NCI-H2107 (cell line): ENCODE data around the gene SLCO2A1.

Source experiments
- DNase-seq: peaks from one replicate; lab custom pipeline; 2025; lab: John Stamatoyannopoulos, UW

Gene SLCO2A1

DNA sequence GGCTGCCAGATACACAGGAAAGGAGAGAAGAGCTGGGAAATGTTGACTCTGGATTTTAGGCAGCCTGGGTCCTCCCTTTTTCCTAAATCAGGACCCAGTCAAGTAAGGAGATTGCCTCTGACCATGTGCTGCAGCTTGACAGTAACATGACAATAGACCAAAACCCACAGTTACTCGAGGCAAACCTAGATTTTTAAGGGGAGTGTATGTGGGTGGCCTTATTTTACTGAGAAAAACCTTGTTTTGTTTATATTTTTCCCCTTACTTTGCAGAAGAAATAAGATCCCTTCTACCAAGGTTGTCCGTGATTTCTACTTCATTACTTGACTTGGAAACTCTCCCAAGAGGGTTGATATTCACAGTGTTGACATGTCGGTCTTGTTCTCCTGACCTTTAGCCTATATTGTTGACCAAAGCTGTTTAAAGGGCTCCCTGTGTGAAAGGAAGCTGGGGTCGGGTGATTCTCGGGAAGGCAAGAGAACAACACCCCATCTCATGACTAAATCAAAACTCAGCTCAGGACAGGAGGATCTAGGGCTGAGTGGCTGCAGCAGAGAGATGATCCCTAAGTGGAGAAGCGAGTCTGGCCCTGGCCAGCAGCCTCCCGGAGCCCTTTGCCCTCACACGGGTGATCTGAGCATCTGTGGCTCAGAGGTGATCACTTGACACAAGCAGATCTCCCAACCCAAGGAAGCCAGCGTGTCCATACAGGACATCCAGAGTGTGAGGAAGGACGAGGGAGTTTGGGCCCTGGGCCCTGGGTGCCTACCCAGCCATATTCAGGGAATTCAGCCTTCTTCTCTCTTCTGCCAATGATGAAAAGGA is 31.0 kb upstream of the SLCO2A1 start:
- DNase-seq = no peak

DNA sequence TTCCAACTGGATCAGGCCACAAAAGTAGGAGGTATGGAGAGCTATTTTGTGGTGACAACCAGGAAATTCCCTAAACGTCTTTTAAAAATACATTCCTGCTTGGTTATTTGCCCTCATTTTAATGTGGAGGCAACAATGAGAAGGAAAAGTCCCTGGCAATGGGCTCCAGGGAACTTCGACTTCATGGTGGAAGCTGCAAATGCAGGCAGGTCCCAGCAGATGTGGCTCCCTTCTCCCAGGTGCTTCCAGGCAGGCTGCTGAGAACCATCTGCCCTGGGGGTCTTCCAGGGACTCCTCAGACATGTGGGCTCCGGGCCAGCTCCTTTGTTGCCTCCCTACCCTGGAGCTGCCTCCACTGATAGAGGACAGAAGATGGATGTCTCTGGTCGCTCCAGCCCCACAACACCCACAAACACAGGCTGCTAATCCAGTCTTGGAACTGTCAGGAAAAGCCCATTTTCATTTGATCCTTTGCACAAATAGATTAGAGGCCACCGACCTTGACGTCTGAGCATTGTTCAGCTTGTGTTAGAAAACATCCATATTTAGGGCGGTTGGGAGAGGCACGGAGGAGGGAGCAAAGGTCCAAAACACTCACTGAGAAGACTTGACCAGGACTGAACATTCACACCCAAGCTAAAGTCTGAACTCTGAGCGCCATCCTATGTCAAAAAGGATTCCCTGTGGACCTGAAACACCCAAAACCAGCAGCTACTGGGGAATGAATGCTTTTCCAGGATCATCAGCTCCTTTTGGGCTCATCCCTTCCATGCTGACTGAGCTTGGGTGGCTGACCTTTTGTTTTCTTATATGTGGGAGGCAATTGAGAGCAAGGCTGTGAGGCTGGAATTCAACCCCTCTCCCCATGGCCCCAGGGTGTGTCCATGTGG is 30.2 kb upstream of the SLCO2A1 start:
- no peak for DNase-seq

DNA sequence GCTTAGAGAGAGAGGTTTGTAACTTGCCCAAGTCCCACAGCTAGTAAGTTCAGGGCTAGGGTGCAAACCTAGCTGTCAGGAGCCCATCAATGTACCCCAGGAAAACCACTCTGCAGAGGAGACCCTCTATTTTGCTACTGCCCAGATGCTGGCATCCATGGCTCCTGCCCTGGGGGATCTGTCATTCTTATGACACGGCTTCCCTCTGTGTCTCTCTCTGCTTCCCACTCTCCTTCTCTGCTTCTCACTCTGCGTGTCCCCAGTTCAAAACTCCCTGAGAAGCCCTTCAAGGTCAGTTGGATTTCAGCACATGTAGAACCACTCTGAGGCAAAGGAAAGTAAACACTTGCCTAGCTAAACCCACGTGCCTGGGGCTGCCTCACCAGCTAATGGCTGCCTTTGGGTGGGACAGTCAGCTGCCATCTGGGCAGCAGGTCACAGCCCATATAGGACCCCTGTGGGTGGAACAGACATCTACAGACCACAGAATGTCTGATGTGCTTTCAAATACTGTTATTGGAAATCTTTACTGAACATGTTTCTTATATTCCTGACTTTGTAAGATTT is 29.4 kb upstream of the SLCO2A1 start:
- no peak for DNase-seq

DNA sequence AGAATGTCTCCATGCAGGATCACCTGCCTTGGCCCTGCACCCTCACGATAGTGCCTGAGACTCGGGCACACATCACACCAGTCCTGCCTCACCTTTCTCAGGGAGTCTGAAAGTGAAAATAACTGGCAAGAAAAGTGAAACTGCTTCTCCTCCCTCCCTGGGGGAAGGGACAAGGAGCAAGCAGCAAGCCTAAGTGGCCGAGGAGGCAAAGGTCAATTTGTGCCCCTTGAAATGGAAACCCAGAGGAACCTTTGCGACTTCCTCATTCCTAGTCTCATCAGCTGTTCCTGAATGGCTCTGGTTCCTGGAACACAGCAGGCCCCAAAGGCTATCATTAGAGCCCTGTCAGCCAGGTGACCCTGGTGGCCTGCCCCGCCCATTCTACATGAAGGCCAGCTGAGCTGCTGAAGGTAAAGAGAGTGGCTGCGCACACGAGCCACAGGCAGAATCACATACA is 28.0 kb upstream of the SLCO2A1 start:
- DNase-seq = no peak

DNA sequence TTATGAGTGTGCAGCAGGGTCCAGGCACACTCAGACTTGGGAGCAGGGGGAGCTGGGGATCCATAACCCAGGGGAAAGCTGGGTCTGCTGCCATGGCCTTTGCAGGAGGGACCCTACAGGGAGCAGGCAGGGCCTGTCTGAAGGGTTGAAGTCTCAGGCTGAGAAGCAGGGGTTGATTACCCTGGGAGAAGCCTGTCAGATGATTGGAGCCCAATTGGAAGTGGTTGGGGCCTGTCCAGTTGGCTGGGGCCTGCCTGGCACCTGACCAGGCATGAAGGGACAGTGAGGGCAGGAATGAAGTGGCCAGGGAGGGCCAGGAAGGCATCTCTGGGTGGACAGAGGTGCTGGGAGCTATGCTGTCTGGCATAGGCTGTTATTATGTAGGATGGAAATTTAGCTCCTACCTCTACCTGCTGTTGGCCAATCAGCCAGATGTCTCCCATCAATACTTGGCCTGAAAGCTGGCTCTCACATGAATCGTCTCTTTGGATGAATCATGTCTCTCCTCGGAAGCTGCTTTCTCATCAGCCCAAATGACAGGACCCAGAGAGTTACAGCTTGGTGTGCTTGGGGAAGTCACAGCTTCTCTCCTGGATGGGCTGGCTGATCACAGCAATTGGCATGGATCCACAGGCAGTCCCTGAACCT is 27.4 kb upstream of the SLCO2A1 start:
- no peak for DNase-seq

DNA sequence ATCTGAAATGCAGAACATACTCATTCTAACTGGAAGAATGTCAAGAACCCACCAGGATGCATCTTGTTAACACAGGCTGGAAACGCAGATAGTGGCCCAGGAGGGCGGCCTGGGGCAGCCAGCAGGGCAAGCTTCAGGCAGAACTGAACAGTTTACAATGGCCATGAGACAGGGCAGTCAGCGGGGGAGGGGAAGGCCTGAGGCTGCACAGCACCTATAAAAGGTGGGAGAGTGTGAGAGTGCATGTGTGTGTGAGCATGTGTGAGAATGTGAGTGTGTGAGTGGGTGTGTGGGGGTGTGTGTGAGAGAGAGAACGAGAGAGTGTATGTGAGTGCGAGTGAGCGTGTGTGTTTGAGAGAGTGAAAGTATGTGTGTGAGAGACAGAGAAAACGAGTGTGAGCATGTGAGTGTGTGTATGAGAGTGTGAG is 26.8 kb upstream of the SLCO2A1 start:
- no peak for DNase-seq

DNA sequence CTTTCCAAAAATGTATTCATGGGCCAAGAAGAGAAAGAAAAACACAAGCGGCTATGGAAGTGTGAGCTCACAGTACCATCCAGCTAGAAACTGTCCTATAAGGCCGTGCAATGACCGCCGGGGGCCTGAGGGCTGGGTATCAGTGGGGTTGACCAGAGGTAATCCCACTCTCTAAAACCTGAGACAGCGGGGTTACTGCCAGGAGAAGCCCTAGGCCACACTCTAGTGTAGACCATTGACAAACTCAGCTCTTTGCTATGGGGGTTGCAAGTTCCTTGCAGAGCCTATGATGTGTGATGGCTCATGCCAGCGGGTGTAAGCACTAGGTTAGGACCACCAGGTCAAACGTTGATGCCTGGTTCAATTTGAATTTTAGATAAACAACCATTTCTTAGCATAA is 25.9 kb upstream of the SLCO2A1 start:
- no peak for DNase-seq

DNA sequence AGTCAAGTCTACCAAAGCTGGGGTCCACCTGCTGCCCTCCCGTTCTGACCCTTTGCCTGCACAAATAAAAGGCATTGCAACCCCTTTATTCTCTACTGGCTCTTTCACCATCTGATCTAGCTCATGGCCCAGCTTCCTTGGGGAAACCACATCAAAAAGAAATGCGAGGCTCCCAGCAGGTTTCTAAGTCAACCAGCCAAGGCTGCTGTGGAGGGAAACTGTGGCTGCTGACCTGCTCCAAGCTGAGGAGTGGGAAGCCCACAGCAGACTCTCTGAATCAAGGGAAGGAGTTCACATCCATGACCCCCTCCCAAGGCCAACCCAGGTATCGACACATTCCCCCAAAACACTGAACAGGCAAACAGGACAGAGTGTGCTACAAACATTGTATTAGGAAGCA is 25.2 kb upstream of the SLCO2A1 start:
- DNase-seq = no peak

DNA sequence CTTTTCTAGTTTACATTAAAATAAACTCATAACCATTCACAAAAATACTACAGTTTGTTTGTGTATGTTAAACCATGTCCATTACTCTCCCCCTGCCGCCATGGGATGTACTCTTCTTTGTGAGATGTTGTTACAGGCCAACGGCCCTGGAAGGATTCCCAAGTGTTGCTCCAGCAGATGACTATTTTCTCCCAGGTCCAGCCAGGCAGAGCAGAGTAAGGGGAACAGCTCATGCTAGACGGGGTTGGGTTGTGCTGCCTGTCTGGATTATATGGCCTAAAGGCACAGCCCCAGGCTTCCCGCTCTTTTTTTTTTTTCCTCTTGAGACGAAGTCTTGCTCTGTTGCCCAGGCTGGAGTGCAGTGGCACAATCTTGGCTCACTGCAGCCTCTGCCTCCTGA is 24.5 kb upstream of the SLCO2A1 start:
- no peak for DNase-seq

DNA sequence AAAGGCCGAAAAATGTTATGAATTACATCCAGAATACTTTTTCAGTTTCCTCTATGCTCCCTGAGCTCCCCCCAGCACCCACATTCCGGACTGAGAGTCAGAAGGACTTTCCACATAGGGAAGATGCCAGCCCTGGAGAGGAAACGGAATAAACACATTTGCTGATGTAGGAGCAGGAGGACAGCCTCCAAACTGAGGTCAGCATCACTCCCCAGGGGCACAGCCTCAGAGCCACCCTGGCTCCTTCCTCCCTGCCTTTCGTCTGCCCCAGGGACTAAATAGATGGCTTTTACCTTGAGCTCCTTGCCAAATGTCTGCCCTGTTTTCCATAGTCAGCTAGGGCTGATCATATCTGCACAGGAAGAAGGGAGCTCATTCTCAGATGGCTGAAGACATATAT is 22.6 kb upstream of the SLCO2A1 start:
- no peak for DNase-seq

DNA sequence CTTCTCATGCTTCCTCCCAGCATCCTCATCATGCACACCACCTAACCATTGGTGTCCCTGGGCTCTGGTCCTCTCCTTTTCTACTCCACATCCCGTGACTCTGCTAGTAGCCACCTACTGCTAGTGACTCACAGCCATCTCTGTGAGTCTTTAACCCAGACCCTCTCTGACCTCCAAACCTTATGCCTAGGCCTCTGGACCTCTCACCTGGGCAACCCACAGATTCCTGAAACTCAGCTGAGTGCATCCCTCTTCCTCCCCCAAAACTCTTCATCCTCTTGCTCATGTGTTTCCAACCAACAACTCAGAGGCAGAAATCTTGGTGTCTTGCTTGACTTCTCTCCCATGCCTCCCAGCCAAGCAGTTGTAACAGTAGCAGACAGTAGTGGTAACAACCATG is 20.0 kb upstream of the SLCO2A1 start:
- DNase-seq = no peak

DNA sequence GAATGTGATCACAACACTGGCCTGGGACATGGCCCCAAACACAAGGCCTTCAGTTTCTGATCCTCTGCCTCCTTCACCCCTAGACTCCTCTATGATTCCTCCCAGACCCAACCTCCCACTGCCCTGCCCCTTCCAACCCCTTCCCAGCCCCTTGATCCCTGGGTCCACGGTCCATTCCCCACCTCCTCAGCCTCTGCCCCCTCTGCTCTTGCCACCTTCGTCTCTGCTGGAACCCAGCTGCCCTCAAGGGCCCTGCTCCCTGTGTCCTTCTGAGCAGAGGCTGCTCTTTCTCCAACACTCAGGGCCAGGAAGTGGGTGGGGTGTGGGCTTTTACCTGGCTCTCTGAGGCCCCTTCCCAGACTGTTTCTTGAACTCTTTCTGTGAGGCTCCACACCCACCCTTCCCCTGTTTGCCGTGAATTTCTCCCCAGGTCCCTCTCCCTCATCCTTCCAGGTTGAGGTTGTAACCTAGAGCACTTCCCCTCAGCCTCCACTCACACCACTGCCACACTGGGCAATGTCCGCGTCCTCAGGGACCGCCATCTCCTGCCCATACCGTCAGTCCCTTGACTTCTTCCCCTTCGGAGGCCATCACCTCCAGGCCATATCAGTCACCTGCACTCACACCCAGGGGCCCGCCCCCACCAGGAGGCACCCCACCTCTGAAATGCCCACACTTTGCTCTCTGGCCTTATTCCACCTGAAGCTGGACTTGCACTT is 18.7 kb upstream of the SLCO2A1 start:
- no peak for DNase-seq

DNA sequence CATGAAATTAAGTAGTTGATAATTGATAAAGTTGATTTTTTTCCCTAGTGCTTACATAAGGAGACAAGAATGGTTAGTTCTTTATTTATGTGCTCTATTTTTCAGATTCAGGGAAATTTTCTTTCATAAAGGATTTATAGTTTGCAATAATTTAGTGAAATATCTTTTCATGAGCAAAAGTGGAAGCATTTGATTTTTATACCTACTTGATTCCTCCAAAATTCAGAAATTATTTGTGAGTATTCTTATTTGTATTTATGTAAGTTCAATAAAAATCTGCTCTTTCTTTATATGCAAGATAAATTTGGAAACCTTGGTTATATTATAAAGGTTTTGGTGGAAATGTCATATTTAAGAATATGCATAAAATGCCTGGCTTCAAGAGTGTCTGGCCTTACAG is 14.7 kb upstream of the SLCO2A1 start:
- DNase-seq = no peak

DNA sequence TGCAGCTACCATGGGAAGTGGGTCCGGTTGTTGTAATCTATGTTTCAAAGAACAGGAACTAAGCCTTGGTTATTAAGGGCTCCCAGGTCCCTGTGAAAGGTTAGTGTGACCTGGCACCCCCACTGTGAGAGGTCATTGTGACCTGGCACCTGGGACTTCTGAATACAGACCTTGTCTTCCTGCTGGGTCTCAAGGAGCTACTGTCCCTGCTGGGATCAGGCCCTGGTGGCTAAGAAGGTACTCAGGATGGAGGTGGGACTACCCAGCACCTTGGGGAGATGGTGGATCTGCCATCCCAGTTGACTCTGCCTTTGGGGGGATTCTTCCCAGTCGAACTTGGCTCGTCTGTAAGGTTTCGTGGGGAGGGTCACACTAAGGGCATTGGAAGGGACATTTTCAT is 10.3 kb upstream of the SLCO2A1 start:
- DNase-seq = no peak

DNA sequence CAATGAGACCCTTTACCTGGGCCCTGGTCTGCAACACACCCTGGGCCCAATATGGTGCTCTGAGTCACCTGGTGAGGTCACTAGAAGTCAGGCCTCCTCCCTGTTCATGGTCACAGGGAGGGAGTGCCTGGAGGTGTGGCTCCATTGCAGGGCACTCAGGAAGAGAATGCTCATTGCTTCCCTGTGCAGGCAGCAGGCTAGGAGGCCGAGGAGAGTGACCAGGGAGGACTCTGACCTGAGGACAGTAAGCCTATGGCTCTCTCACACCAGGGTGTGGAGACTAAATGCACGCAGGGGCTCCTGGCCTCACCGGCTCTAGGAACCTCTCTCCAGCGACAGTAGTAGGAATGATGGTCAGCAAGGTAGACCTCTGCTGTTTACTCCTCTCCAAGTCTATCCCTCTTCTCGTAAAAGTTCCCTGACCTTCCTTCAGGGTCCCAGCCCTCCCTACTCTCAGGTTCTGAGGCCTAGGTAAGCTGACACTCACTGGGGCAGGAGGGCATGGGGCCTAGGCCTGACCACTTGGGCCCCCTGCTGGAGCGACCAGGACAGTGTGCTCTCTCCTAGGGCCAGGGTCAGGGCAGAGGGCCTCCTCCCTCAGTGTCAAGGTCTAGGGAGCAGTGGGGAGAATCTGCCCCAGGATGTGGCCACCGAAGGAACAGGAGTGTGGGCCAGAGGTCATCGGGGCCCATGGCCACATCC is 9.6 kb upstream of the SLCO2A1 start:
- DNase-seq = no peak

DNA sequence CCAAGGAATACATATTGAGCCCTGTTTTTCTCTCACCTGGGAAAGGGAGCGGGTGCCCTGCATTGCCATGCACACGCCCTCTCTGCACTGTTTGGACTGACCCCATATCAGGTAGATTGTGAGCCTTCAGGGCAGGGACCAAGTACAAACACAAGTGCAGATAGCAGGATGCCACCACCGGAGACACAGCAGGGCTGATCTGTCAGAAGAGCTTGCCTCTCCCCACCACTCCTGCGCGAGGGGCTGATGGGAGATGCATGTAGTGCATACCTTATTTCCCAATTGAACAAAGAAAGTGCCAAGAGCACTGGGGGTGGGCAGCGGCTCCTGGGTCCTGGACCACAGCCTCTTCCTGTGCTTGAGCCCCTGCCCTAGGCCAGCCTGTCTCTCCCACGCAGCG is 9.0 kb upstream of the SLCO2A1 start:
- no peak for DNase-seq

DNA sequence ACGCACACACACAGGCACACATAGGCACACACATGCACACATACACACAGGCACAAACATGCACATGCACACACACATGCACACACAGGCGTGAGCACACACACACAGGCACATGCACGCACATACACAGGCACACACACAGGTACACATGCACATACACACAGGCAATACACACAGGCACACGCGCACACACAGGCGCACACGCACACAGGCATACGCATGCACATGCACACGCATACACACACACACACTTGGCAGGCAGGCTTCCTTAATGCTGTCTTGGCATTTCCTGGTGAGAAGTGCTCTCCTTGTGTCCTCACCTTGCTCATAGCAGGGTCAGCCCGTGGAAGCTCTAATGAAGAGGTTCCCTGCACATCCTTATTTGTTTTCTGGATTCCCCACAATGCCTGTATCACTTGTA is 8.4 kb upstream of the SLCO2A1 start:
- no peak for DNase-seq

DNA sequence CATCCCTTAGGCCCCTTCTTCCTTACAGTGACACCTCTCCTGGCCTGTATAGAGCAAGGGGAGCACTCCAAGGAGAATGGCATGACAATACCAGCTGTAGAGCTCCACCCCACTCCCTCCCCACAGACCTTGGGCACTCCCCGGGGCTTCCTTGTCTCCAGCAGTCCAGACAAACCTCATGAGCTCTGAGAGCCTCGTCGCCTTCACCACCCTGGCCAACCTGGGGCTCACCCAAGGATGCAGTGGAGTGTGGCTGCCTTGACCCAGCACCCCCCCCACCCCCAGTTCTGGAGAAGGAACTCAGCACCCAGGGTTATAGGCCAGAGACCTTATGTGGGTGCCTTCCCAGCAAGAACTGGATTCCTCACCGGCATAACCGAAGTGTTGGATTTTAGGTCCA is 7.4 kb upstream of the SLCO2A1 start:
- no peak for DNase-seq

DNA sequence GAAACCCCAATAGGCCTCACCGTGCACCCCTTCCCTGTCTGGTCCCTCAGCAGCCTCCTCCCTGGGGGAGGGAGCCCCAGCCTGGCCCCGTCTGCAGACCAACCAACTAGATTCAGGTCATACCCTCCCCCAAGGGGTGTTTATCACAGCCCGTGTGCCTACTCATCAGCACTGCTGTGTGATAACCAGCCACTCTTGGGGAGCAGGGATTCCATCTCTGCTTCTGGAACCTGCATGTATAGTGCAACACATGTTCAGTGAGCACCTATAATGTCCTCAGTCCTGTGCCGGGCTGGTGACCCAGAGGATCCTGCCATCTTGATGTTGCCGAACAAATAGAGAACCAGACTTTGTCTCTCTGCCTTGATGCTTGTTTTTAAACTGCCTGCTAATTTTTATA is 6.6 kb upstream of the SLCO2A1 start:
- no peak for DNase-seq

DNA sequence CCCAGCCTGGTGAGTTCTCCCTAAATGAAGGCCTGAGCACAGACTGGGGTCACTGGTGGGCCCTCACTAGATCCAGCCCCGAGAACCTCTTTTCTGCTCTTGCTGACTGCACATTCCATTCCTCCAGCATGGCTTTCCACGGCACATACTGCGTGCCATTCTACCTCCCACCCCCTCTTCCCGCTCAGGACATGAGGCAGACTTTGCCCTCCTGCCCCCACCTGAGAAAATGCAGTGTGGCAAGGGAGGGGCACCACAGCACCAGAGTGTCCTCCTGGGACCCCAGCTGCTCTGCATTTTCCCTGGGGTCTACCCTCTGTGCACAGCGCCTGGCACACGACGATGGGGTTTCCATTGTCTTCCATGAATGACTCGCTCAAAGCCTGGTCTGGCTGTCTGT is 6.1 kb upstream of the SLCO2A1 start:
- no peak for DNase-seq
